Measurements from ENCODE around the gene HEMK1.

The HEMK1 gene

DNA sequence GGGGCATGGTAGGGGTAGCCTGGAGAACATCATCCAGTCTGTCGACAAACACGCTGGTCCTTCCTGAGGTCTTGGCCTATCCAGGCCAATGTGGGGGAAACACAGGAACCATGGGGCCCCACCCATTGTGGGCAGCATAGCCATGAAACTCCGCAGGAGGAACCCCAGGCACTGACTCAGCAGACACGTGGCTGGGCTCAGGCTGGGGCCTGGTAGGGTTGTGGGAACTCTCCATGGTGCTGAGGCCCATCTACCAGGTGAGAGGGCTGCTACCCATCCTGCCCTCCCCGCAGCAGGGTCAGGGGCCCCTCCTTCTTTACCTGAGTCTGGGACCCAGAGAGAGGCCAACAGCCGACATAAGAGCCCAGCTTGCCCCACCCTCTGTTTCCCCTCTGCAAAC is 43.3 kb upstream of the HEMK1 start:
- H3K4me3 ChIP-seq (ENCODE audit: control insufficient read depth, low read depth, low read length): no peak overlapping the region
- TF ChIP-seq, protein P1, sequence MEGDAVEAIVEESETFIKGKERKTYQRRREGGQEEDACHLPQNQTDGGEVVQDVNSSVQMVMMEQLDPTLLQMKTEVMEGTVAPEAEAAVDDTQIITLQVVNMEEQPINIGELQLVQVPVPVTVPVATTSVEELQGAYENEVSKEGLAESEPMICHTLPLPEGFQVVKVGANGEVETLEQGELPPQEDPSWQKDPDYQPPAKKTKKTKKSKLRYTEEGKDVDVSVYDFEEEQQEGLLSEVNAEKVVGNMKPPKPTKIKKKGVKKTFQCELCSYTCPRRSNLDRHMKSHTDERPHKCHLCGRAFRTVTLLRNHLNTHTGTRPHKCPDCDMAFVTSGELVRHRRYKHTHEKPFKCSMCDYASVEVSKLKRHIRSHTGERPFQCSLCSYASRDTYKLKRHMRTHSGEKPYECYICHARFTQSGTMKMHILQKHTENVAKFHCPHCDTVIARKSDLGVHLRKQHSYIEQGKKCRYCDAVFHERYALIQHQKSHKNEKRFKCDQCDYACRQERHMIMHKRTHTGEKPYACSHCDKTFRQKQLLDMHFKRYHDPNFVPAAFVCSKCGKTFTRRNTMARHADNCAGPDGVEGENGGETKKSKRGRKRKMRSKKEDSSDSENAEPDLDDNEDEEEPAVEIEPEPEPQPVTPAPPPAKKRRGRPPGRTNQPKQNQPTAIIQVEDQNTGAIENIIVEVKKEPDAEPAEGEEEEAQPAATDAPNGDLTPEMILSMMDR (IDR thresholded peaks at IDR 0.05; ENCODE audit: control insufficient read depth, insufficient read depth, low read depth, low read length, missing control alignments): no peak
- no peak for DNase-seq (ENCODE audit: low read depth)

DNA sequence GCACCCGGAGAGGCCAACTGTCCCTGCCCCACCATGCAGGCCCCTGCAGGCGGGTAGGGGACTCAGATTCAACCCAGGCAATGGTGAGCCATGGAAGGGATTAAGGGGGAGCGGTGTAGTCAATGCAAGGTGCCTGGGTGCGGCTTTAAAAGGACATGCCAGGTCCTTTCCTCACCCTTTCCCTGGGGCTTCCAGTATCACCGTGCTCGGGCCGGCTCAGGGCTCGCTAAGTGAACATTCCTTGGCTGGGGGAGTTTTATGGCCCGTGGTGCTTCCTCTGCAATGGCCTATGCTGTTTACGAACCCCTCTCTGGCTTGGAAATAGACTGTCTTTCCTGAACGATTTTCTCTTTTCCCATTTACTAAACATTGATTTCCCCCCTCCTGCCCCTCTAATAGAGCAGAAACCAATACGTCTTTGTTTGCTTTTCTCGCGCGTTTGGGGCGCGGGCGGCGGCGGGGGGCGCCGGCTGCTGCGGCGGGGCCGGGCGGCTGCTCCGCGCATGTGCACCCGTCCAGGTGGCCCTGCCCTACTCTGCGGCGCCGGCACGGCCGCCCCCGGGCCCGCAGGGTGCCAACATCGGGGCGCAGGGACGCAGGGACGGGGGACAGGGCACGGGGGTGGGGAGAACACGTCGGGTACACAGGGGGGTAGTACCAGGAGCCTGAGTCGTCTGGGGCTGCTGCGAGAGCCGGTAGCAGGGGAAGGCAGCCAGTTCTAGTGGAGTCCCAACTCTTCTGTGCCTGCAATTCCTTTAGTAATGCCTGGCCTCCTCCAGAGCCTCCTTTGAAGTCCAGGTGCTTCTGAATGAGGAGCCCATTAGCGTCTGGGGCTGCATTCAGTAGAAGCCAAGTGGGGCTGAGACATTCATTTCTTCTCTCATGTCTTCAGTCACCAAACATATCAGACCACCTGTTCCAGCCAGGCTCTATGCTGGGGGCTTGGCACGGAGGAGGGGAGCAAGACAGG is 39.0 kb upstream of the HEMK1 start:
- no peak for DNase-seq (ENCODE audit: low read depth)
- TF ChIP-seq, protein P1 (IDR thresholded peaks at IDR 0.05; ENCODE audit: control insufficient read depth, insufficient read depth, low read depth, low read length, missing control alignments): no peak
- H3K4me3 ChIP-seq (ENCODE audit: control insufficient read depth, low read depth, low read length): no peak overlapping the region

DNA sequence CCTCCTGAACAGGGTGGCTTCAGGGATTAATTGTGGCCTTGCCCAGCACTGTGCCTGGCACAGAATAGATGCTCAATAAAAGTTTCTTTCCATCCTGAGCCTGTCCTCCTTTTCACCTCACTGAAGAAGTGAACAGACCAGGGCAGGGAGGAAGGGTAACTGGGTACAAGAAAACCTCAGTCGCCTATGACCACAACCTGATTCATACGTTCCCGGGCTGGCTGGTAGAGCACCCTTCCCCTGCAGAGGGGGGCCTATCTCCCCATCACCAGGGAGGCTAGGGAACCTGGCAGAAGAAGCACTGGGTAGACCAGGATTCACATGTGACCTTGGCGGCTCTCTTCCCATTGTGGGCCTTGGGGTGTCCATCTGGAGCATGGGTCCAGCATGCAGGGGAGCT is 38.1 kb upstream of the HEMK1 start:
- no peak overlapping the region for H3K4me3 ChIP-seq (ENCODE audit: control insufficient read depth, low read depth, low read length)
- TF ChIP-seq, protein P1 (IDR thresholded peaks at IDR 0.05; ENCODE audit: control insufficient read depth, insufficient read depth, low read depth, low read length, missing control alignments): no peak
- DNase-seq (ENCODE audit: low read depth): no peak

DNA sequence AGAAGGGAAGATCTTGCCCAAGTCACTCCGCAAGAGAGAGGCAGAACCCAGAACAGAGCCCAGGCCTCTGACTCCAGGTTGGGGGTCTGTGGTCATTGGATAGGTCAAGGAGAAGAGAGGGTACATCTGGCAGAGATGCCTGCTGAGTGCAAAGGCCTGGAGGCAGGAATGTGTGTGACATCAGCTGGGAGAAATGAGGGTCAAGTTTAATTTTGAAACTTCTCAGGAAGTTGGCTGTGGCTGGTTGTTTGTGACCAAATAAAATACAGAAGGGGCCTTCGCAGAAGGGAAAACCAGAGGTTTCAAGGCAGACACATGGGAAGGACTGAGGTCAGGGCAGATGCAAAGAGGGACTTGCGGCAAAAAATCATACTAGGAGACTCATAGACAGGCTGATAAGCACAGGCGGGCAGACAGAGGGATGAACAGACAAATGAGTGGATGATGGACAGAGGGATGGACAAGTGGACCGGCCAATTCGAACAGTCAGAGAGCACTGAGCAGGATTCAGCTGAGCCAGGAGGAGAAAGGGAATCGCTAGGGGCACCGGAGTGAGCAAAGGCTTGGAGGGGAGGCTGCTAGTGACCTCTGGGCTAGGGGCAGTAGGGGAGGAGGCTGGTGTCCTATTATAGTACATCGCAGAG is 37.1 kb upstream of the HEMK1 start:
- no peak for DNase-seq (ENCODE audit: low read depth)
- TF ChIP-seq, protein P1 (IDR thresholded peaks at IDR 0.05; ENCODE audit: control insufficient read depth, insufficient read depth, low read depth, low read length, missing control alignments): peak; percentile 39
- no peak overlapping the region for H3K4me3 ChIP-seq (ENCODE audit: control insufficient read depth, low read depth, low read length)

DNA sequence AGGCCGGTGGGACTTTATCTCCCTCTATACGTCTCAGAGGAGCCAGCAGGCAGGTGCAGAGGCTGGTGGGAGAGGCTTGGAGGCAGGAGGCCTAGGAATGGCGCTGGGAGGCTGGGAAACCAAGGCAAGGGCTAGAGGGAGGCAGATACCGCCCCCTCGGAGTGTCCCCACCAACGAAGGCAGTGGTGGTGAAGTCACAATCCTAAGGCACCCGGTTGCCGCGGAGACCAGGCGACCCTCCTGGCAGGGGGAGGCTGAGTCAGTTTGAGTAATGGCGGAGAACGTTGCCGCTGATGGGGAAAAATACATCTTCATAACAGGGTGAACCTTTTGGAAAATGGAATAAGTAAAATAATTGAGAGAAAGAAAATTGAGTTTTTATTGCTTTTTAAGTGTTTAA is 36.0 kb upstream of the HEMK1 start:
- H3K4me3 ChIP-seq (ENCODE audit: control insufficient read depth, low read depth, low read length): no peak overlapping the region
- DNase-seq (ENCODE audit: low read depth): no peak
- TF ChIP-seq, protein P1 (IDR thresholded peaks at IDR 0.05; ENCODE audit: control insufficient read depth, insufficient read depth, low read depth, low read length, missing control alignments): no peak

DNA sequence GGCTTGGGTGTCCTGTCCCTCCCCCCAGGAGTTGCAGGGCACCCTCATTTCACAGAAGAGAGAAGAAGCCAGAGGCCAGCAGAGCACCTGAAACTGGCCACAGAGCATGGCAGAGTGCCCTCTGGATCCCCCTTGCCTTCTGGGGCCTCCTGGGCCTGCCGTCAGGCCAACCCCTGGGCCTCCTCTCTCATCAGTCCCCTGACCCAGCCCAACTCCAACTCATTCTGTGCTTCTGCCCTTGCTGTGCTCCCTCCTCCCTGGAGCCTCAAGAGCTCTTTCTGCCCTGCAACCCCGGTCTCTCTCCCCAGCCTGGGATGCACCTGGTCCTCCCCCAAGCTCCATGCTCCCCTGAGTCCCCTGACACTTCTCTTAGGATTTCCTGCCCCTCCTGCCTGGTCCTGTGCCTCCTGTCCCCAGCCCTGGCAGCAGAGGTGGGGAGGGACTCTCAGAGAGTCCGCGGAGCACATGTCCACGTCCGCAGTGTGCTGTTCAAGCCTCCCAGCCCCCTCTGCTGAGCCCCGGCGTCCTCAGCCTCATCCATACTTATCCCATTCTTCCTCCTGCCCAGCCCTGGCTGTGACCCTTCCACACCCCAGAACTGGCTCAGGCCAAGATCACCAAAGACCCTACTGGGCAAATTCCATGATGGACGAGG is 35.4 kb upstream of the HEMK1 start:
- TF ChIP-seq, protein P1 (IDR thresholded peaks at IDR 0.05; ENCODE audit: control insufficient read depth, insufficient read depth, low read depth, low read length, missing control alignments): no peak
- no peak overlapping the region for H3K4me3 ChIP-seq (ENCODE audit: control insufficient read depth, low read depth, low read length)
- no peak for DNase-seq (ENCODE audit: low read depth)

Data from AG09309 (cell line).